Vagina (tissue), 2 donors: ENCODE data around the gene ACTA2.

Source experiments
- CTCF ChIP-seq, 3 experiments: fragments of 450-650 bp in 2 of 3; fragments of 200-600 bp in 1 of 3; sonication (generic) in 1 of 3; IDR thresholded peaks; one replicate each; pipeline ENCODE4 v1.5.1; 2017 to 2019; ENCODE audit warnings: antibody characterized with exemption in 3 of 3, mild to moderate bottlenecking in 2 of 3, moderate library complexity in 2 of 3
- POLR2A ChIP-seq, 2 donors: fragments of 450-650 bp; IDR thresholded peaks; one replicate each; pipeline ENCODE4 v1.6.1; 2017; ENCODE audit warnings: antibody characterized with exemption in 2 of 2, mild to moderate bottlenecking in 2 of 2, moderate library complexity in 2 of 2

GRCh38 chr10:88928254-88928653 lies 24.3 kb downstream of the ACTA2 start:
- TF ChIP-seq CTCF (IDR thresholded peaks at IDR 0.05) (no peak), POLR2A (IDR thresholded peaks at IDR 0.05) (no peak)
